ENCODE data around the gene P2RX2.
"Not testable (repeated sequence)": the region's sequence is repeated elsewhere in the genome, so short reads cannot be mapped to it uniquely, and the experiment has no call there.

Gene P2RX2

GRCh38 chr12:132583736-132584135 is 34.8 kb upstream of the P2RX2 start:
- no peak for DNase-seq (ENCODE audit: low read depth)

GRCh38 chr12:132584429-132584828 is 34.1 kb upstream of the P2RX2 start:
- DNase-seq (ENCODE audit: low read depth): no peak

GRCh38 chr12:132585177-132585576 is 33.4 kb upstream of the P2RX2 start:
- DNase-seq (ENCODE audit: low read depth): no peak

DNA sequence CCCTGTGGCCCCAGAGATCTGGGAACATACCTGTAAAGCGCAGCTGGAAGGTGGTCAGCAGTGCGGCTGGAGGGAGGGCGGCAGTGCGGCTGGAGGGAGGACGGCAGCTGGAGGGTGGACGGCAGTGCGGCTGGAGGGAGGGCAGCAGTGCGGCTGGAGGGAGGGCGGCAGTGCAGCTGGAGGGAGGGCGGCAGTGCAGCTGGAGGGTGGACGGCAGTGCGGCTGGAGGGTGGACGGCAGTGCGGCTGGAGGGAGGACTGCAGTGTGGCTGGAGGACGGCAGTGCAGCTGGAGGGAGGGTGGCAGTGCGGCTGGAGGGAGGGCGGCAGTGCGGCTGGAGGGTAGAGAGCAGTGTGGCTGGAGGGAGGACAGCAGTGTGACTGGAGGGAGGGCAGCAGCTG is 31.6 kb upstream of the P2RX2 start:
- no peak for DNase-seq (ENCODE audit: low read depth)

GRCh38 chr12:132587781-132588180 is 30.8 kb upstream of the P2RX2 start:
- DNase-seq (ENCODE audit: low read depth): no peak

- no peak for DNase-seq (ENCODE audit: low read depth)
These were observed 30.3 kb upstream of the P2RX2 start for GRCh38 chr12:132588319-132588718.

- no peak for DNase-seq (ENCODE audit: low read depth)
These were observed 29.5 kb upstream of the P2RX2 start for GRCh38 chr12:132588821-132589669.

GRCh38 chr12:132591107-132591935 is 27.3 kb upstream of the P2RX2 start:
- DNase-seq (ENCODE audit: low read depth): no peak

DNA sequence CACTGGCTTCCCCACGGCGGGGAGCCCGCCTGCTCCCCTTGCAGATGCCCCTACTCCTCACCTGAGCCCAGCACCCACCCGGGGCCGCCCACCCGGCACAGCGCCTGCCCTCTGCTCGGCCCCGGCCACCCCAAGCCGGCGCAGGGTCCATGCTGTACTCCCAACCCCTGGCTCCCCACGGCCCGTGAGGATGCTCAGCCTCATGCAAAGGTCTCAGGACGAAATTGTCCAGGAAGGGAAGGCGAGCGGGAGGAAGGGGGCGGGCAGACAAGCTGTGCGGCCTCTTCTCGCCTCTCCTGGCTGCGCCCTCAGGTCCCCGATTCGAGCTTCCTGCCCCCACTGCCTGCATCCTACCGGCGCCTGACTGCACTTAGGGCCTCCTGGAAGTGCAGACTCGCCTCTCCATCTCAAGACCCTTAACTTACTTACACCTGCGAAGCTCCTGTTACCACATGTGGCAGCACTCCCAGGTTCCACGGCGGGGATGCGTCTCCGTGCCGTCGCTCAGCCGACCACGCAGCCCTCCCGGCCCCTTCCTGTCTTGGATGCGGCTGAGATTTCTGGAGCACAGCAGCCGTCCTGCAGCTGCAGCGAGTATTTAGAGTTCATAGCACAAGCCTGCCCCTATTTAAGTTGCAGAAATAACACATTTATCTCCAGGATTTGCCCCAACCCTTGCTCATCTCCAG is 26.1 kb upstream of the P2RX2 start:
- no peak for DNase-seq (ENCODE audit: low read depth)

DNA sequence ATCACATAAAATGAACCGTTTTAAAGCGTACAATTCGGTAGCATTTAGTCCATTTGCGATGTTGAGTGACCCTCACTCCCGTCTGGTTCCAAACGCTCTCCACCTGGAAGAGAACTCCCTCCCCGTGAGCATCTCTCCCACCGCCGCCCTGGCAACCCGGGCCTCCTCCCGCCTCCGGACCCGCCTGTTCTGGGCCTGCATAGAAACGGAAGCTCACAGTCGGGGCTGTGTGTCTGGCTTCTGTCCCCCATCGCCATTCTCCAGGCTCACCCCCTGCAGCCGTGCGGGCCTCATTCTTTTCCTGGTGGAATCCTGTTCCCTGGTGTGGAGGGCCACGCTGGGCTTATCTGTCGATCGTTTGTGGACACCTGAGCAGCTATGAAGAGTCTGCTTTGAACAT is 25.5 kb upstream of the P2RX2 start:
- no peak for DNase-seq (ENCODE audit: low read depth)

- DNase-seq (ENCODE audit: low read depth): no peak
These were observed 25.1 kb upstream of the P2RX2 start for GRCh38 chr12:132593521-132593920.

DNA sequence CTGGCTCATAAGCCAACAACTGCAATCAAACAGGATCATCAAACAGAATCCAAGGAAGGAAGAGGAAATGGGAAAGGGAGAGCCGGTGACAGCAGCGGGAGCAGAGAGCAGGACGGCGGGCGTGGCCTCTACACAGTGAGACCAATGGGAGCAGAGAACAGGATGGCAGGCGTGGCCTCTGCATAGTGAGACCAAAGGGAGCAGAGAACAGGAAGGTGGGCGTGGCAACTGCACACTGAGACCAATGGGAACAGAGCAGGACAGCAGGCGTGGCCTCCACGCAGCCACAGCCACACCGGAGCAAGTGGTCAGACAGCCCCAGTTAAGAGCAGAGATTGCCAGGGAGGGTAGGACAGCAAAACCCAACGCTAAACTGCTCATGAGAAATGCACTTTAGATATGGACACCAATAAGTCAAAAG is 24.6 kb upstream of the P2RX2 start:
- DNase-seq (ENCODE audit: low read depth): no peak

GRCh38 chr12:132595183-132595582 is 23.4 kb upstream of the P2RX2 start:
- no peak for DNase-seq (ENCODE audit: low read depth)

DNA sequence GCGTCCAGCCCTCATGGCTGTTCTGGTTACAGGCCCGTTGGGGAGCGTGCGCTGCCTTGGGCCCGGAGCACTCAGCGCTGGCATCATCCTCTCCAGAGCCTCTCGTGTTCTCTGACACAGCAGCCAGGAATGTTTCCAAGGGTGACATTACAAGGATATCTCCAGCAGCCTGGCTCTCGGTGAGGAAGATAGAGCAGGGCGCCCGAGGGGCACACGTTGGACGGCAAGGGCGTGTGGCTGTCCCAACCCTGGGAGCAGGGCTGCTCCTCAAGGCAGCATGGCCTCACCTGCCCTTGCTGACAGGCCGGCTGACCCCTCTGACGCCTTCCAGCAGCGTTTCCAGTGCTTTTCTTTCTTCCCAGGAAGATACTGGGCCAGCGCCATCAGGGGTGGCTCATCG is 22.6 kb upstream of the P2RX2 start:
- DNase-seq (ENCODE audit: low read depth): no peak

GRCh38 chr12:132597333-132598316 is 21.0 kb upstream of the P2RX2 start:
- DNase-seq (ENCODE audit: low read depth): no peak

GRCh38 chr12:132599502-132599901 is 19.1 kb upstream of the P2RX2 start:
- not testable (repeated sequence) for DNase-seq (ENCODE audit: low read depth)

DNA sequence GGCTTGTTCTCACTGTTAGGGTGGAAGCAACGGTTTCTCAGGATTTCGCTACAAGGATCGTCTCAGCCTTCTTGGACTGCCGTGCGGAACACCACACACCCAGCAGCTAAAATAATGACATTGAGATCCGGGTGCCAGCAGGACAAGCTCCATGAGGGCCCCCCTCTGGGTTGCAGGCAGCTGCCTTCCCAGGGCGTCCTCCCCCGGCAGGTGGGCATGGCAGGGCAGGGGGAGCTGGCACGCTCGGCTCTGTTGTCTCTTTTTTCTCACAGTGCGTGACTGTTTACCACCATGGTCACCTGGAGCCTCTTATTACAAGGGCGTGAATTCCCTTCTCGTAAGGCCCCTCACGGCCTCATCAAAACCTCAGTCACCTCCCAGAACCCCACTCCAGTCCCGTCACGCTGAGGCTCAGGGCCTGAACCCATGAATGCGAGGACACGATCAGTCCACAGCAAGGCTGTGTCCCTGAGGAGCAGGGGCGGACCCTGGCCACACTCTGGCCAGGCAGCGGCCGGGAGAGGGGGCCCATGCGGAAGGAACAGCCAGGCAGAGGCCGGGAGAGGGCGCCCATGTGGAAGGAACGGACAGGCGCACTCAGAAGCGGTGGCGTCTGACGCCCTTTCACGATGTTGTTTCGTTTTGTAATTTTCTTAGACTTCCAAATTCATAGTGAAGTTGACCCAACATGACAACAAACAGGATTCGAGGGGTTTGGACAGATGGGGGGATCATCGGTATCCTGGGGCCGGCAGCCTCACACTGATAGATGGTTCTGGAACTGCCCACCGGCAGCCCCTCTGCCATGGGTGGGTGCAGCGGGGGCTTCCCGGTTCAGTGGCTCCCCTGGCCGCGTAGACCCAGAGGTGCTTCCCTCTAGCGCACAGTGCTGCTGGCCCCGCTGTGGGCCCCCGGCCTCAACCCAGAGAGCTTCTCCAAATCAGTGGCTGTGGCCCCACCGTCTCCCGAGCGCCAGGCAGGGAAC is 18.2 kb upstream of the P2RX2 start:
- no peak for DNase-seq (ENCODE audit: low read depth)

DNA sequence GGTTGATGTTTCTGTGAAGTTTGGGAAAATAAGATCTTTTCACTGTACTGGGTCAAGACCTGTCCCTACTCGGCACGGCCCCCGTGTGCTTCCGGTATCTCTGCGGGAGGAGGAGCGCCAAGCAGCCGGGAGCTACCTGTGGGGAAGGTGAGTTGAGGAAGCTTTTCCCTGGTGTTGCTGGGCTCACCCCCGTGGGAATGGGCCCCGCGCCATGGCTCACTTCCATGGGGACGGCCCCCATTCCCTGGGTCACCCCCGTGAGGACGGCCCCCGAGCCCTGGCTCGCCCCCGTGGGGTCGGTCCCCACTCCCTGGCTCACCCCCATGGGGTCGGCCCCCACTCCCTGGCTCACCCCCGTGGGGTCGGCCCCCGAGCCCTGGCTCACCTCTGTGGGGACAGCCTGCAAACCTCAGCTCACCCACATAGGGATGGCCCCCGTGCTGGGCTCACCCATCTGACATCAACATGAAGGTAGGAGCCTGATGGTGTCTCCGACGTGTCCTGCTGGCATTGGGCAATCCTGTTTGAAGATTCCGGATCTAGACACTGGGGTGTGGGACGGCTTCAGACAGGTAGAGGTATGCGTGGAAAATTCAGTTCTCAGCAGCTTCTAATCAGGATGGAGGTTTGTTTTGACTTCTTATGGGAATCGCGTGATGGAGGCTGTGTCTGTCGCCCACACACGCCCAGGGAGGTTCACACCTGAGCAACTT is 17.2 kb upstream of the P2RX2 start:
- no peak for DNase-seq (ENCODE audit: low read depth)

DNA sequence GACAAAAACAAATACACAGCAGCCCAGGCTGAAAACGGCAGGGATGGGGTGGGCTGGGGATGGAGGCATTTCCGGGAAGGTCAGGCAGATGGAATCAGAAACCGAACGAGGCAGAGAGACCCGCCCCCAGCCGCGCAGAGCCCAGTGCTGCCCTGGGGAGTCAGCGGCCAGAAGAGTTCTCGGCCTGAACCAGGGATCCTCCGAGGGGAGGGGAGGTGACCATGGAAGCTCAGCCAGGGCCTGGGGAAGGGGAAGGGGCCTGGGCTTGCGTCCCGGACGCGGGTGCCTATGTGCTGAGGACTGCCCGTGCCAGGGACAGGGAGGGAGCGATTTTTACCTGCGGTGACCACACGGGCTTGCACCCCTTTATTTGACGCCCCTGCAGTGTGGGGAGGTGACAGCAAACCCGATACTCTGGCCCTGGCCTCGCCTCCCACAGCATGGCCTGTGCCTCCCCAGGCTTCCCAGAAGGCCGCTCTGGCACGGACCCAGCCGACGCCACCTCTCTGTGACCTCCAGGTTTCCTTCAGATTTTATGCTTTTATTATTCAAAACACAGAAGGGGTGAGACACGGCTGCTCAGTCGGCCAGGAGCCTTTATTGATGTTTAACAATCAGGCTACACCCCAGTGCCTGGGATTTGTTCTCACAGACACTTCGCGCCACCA is 15.9 kb upstream of the P2RX2 start:
- DNase-seq (ENCODE audit: low read depth): no peak

Data from activated T-helper 9 cell treated with anti-CD3 and anti-CD28 coated beads, Interleukin-2, amount 50 U/mL, for 16 hours (primary cell).